B cell (primary cell): Measurements from ENCODE around the gene CHRNA4. TPM values are rescaled to one million over a fixed set of nuclear protein-coding genes. Genes with fewer than 3 reads are reported as not detected.

Experiments
- ATAC-seq: fragments of 200-7000 bp; cut with Tn5 transposase; one replicate; pipeline ENCODE4 v1.10.0; 2021; ENCODE audit warnings: low read depth, mild to moderate bottlenecking, moderate number of reproducible peaks, moderate library complexity
- CTCF ChIA-PET: fragments of 350-600 bp; sonication (Branson Sonifier 250); formaldehyde crosslinking; loops from one replicate; lab custom pipeline; 2021; ENCODE audit warnings: antibody characterized with exemption, inconsistent platforms; lab: Charles Lee
- POLR2A ChIA-PET: fragments of 350-600 bp; sonication (Branson Sonifier 250); formaldehyde crosslinking; loops from one replicate; lab custom pipeline; 2021; ENCODE audit warnings: antibody characterized with exemption; lab: Charles Lee
- DNase-seq: peaks from one replicate; pipeline ENCODE4 v3.0.0; 2013
- H2AFZ ChIP-seq: 2 replicates; pipeline ENCODE4 v1.6.1; 2012; ENCODE audit warnings: mild to moderate bottlenecking, low read depth, low read length; ENCODE audit not compliant: insufficient read depth, poor library complexity, severe bottlenecking
- H3K27ac ChIP-seq, 2 donors: 1 replicate in 1 of 2; 2 replicates in 1 of 2; pipeline ENCODE4 v1.5.1; 2012 to 2013; ENCODE audit warnings: low read length in 2 of 2, mild to moderate bottlenecking in 2 of 2, moderate library complexity in 1 of 2
- H3K27me3 ChIP-seq, 4 experiments: fragments of 200-600 bp in 1 of 4; sonication (generic) in 1 of 4; replicated peaks in 1 of 4; 1 replicate in 2 of 4; 2 replicates in 2 of 4; pipeline versions ENCODE4 v1.6.1 to v1.7.0; 2013 to 2016; ENCODE audit warnings: low read length in 3 of 4, mild to moderate bottlenecking in 2 of 4, mixed read lengths in 1 of 4, moderate library complexity in 1 of 4; ENCODE audit not compliant: insufficient read depth in 4 of 4, control insufficient read depth in 3 of 4; ENCODE audit errors: control extremely low read depth in 1 of 4
- H3K36me3 ChIP-seq, 2 experiments: replicated peaks in 1 of 2; 1 replicate in 1 of 2; 2 replicates in 1 of 2; pipeline versions ENCODE4 v1.6.1 to v1.7.1; 2013; ENCODE audit warnings: low read length in 1 of 2; ENCODE audit not compliant: insufficient read depth in 2 of 2, control insufficient read depth in 1 of 2; ENCODE audit errors: control extremely low read depth in 1 of 2, extremely low read depth in 1 of 2
- H3K4me1 ChIP-seq, 2 donors: fragments of 200-600 bp in 1 of 2; sonication (generic) in 1 of 2; 1 replicate in 1 of 2; 2 replicates in 1 of 2; pipeline versions ENCODE4 v1.5.1 to v1.6.1; 2013 to 2017; ENCODE audit warnings: low read length in 2 of 2; ENCODE audit not compliant: control insufficient read depth in 2 of 2, insufficient read depth in 2 of 2
- H3K4me2 ChIP-seq: replicated peaks from 2 replicates; pipeline ENCODE3; 2012; ENCODE audit warnings: mild to moderate bottlenecking, low read depth, low read length; ENCODE audit not compliant: poor library complexity, severe bottlenecking
- H3K4me3 ChIP-seq, 5 experiments: fragments of 200-600 bp in 1 of 5; sonication (generic) in 1 of 5; 1 replicate in 3 of 5; 2 replicates in 2 of 5; pipeline versions ENCODE4 v1.5.1 to v1.7.0; 2011 to 2016; ENCODE audit warnings: low read length in 4 of 5, mild to moderate bottlenecking in 4 of 5, low read depth in 2 of 5, control low read depth in 1 of 5, moderate library complexity in 1 of 5; ENCODE audit not compliant: insufficient read depth in 1 of 5; ENCODE audit errors: control extremely low read depth in 1 of 5, extremely low read depth in 1 of 5
- H3K79me2 ChIP-seq: fragments of 200-600 bp; sonication (generic); one replicate; pipeline ENCODE4 v1.6.0; 2016; ENCODE audit warnings: low read length; ENCODE audit not compliant: control insufficient read depth, insufficient read depth
- H3K9ac ChIP-seq: fragments of 200-600 bp; sonication (generic); 2 replicates; pipeline ENCODE4 v1.6.1; 2017; ENCODE audit warnings: mild to moderate bottlenecking, low read length, moderate library complexity
- H3K9me3 ChIP-seq, 3 donors: one replicate each; pipeline versions ENCODE4 v1.6.1 to v1.7.1; 2013; ENCODE audit warnings: low read length in 2 of 3; ENCODE audit not compliant: control insufficient read depth in 2 of 3, insufficient read depth in 1 of 3; ENCODE audit errors: control extremely low read depth in 1 of 3
- H4K20me1 ChIP-seq: 2 replicates; pipeline ENCODE4 v1.6.0; 2012; ENCODE audit warnings: mild to moderate bottlenecking, low read length; ENCODE audit not compliant: insufficient read depth, control insufficient read depth, poor library complexity, severe bottlenecking
- H3K27ac Mint-ChIP-seq: one replicate; pipeline ENCODE4 v1.8.0; 2021; ENCODE audit warnings: mixed read lengths
- H3K27me3 Mint-ChIP-seq: one replicate; pipeline ENCODE4 v1.8.0; 2021; ENCODE audit warnings: mixed read lengths
- H3K4me1 Mint-ChIP-seq: one replicate; pipeline ENCODE4 v1.8.0; 2021; ENCODE audit warnings: mixed read lengths
- H3K4me3 Mint-ChIP-seq: one replicate; pipeline ENCODE4 v1.8.0; 2021; ENCODE audit warnings: mixed read lengths
- H3K9me3 Mint-ChIP-seq: one replicate; pipeline ENCODE4 v1.8.0; 2022; ENCODE audit warnings: mixed read lengths; ENCODE audit not compliant: insufficient read depth
- CTCF ChIP-seq: fragments of 200-600 bp; IDR thresholded peaks from one replicate; pipeline ENCODE4 v1.8.0; 2022; ENCODE audit warnings: antibody characterized with exemption, mild to moderate bottlenecking
- EZH2 ChIP-seq: IDR thresholded peaks from 2 replicates; pipeline ENCODE4 v1.6.1; 2012; ENCODE audit warnings: borderline replicate concordance, low read depth, mild to moderate bottlenecking, moderate library complexity, low read length; ENCODE audit not compliant: insufficient read depth, poor library complexity, severe bottlenecking
- WGBS: methylation state at CpG from one replicate; pipeline ENCODE4 v1.1.5; 2013; ENCODE audit warnings: missing lambda C conversion rate; ENCODE audit not compliant: insufficient coverage; 5-methylcytosine and 5-hydroxymethylcytosine counted together
- intact Hi-C: fragments of 100-400 bp; cut with micrococcal nuclease; formaldehyde crosslinking; loops from one replicate; pipeline ENCODE4 v1.10.0; 2022
- polyA plus RNA-seq: library from polyadenylated mRNA; depleted of rRNA; stranded (reverse); fragments of >200 nt; gene quantifications from 2 replicates; pipeline ENCODE4 v1.2.3, GENCODE V29; 2012
- total RNA-seq, 2 donors: library from RNA; stranded (reverse); fragments of 120-200 nt in 1 of 2; gene quantifications; 1 replicate in 1 of 2; 2 replicates in 1 of 2; pipeline versions ENCODE4 v1.2.3 to v1.2.4, GENCODE V29; 2013 to 2022

CHRNA4 gene
- total and polyA plus RNA-seq, 2 donors (not counting 1 experiment from before 2014, with no cell fraction given), result not detected

- WGBS, result 28% methylated on average over 13 of the region's 17 CpGs
- H3K27me3 Mint-ChIP-seq, result peaks cover 26% of the 10 kb centered on the region
- ATAC-seq (no peak), DNase-seq (no peak)
- Histone ChIP-seq H3K4me2 (no peak overlapping the region), H4K20me1 (no peaks in the 10 kb centered on the region), H3K27ac (no peak overlapping the region), H3K9me3 (peaks cover 0 to 6% (median 0%) of the 10 kb centered on the region in 3 donors), H3K4me1 (no peaks in the 10 kb centered on the region), H3K27me3 (peaks cover 0 to 36% (median 0%) of the 10 kb centered on the region in 4 experiments), H3K36me3 (no peaks in the 10 kb centered on the region), H3K79me2 (no peaks in the 10 kb centered on the region), H3K9ac (no peak overlapping the region), H2AFZ (no peak overlapping the region), H3K4me3 (no peak overlapping the region)
- TF ChIP-seq EZH2 (no peak), CTCF (no peak)
- peaks cover 2% of the 10 kb centered on the region for H3K9me3 Mint-ChIP-seq
- H3K4me1 Mint-ChIP-seq, result no peaks in the 10 kb centered on the region
- intact Hi-C loops, result no loop called here
- no peak overlapping the region for H3K27ac Mint-ChIP-seq
- CTCF ChIA-PET, result no interaction called here
- POLR2A ChIA-PET, result no interaction called here
- no peak overlapping the region for H3K4me3 Mint-ChIP-seq
Measured at GRCh38 chr20:63295422-63295821, 65.7 kb downstream of the CHRNA4 start.

- TF ChIP-seq CTCF (no peak), EZH2 (no peak)
- H3K27ac ChIP-seq, result no peak overlapping the region
- Mint-ChIP-seq H3K27me3 (peaks cover 22% of the 10 kb centered on the region), H3K4me3 (no peak overlapping the region), H3K27ac (no peak overlapping the region), H3K4me1 (no peaks in the 10 kb centered on the region), H3K9me3 (peaks cover 2% of the 10 kb centered on the region)
- POLR2A ChIA-PET, result interaction anchor here (0.6 kb wide), 1 partner anchor 825 kb away, joined by 6 read pairs; no protein-coding TSS in a partner anchor
- no peak overlapping the region for H2AFZ ChIP-seq
- H3K79me2 ChIP-seq, result no peaks in the 10 kb centered on the region
- no peak overlapping the region for H3K9ac ChIP-seq
- H3K36me3 ChIP-seq, result no peaks in the 10 kb centered on the region
- no peak overlapping the region for H3K4me2 ChIP-seq
- CTCF ChIA-PET, result no interaction called here
- 55% methylated on average over 18 of the region's 19 CpGs for WGBS
- no peaks in the 10 kb centered on the region for H3K4me1 ChIP-seq
- no peak for DNase-seq
- H3K4me3 ChIP-seq, result no peak overlapping the region
- H4K20me1 ChIP-seq, result no peaks in the 10 kb centered on the region
- H3K9me3 ChIP-seq, result peaks cover 0 to 6% (median 0%) of the 10 kb centered on the region in 3 donors
- no peak for ATAC-seq
- H3K27me3 ChIP-seq, result peaks cover 0 to 36% (median 0%) of the 10 kb centered on the region in 4 experiments
- intact Hi-C loops, result no loop called here
Measured at GRCh38 chr20:63295018-63295417, 66.1 kb downstream of the CHRNA4 start.
